ENCODE results near the gene SELE.
"Not testable (repeated sequence)": the region's sequence is repeated elsewhere in the genome, so short reads cannot be mapped to it uniquely, and the experiment has no call there.

The SELE gene

DNA sequence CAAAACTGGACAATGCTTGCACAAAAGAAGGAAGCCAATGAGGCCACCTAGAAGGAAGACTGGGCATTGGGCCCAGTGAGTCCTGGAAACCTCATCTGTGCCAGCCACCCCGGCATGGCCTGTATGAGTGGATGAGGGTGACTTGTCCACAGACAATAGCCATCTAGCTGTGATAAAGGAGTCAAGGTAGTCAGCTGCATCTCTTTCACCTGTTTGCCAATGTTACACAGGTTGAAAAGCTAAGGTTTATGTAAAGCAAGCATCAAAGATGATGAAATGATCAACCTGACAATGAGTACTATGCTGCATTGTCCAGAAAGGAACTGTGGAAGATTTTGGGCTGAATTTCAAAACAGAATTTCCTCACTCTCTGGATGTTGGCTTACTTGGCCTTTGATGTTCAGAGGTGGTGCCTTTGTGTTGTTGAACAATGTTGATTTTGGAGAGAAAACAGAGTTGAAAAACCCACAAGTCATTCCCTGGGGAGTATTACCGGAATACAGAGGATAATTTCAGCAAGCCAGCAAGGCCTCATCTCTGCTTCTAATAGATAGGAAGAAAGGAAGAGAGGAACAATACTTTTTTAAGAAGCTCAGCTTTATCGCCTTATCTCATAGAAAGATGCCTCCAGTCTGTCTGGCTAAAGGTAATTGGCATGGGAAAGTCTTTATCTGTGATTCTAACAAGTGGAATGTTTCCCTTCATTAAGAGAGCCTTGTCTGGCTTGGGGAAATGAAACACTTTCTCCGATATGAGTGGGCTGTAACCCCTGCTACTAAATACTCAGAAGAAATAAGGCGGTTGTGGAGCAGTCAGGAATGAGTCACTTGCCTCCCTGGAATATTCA lies 11.4 kb upstream of the SELE start:
- Histone ChIP-seq H3K27me3 (ENCODE audit: insufficient read depth, low read length) (peaks cover 3% of the 10 kb centered on the region), H3K36me3 (ENCODE audit: insufficient read depth, low read length) (no peaks in the 10 kb centered on the region), H2AFZ (ENCODE audit: low read depth, low read length) (no peak overlapping the region), H3K9me3 (ENCODE audit: low read length) (no peaks in the 10 kb centered on the region), H3K4me3 (ENCODE audit: low read length) (no peak overlapping the region), H3K4me1 (ENCODE audit: insufficient read depth, low read length) (no peaks in the 10 kb centered on the region)

DNA sequence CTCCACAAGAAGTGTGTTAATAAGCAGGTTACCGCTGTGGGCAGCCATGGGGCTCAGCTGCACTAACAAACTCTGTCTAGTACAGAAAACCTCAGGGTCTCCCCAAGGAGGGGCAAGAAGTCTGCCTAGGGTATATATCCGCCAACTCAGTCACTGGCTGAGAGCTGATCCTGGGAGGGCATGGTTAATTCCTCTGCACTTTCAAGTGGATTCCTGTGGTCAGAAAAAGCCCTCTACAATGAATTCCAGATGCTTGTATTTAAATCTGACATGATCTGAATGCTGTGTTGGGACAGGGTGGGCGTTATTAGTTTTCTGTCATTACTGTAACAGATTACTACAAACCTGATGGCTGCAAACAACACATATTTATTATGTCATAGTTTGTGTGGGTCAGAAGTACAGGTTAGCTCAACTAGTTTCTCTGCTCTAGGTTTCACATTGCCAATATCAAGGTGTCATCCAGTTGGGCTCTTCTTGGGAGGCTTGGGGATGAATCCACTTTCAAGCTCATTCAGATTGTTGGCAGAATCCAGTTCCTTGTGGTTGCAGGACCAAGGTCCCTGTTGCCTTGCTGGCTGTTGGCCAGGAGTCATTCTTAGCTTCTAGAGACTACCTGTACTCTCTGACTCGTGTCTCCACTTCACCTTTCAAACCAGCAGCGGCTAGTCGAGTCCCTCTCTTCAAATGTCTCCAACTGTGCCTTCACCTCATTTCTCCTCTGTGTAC lies 8.0 kb upstream of the SELE start:
- H3K4me3 ChIP-seq (ENCODE audit: low read length), result no peak overlapping the region
- H3K9me3 ChIP-seq (ENCODE audit: low read length), result no peaks in the 10 kb centered on the region
- no peaks in the 10 kb centered on the region for H3K36me3 ChIP-seq (ENCODE audit: insufficient read depth, low read length)
- H2AFZ ChIP-seq (ENCODE audit: low read depth, low read length), result no peak overlapping the region
- H3K4me1 ChIP-seq (ENCODE audit: insufficient read depth, low read length), result no peaks in the 10 kb centered on the region
- H3K27me3 ChIP-seq (ENCODE audit: insufficient read depth, low read length), result peaks cover 7% of the 10 kb centered on the region

GRCh38 chr1:169739980-169740379 lies 6.1 kb upstream of the SELE start:
- no peaks in the 10 kb centered on the region for H3K9me3 ChIP-seq (ENCODE audit: low read length)
- no peaks in the 10 kb centered on the region for H3K36me3 ChIP-seq (ENCODE audit: insufficient read depth, low read length)
- H3K4me3 ChIP-seq (ENCODE audit: low read length), result no peak overlapping the region
- H2AFZ ChIP-seq (ENCODE audit: low read depth, low read length), result no peak overlapping the region
- no peaks in the 10 kb centered on the region for H3K4me1 ChIP-seq (ENCODE audit: insufficient read depth, low read length)
- H3K27me3 ChIP-seq (ENCODE audit: insufficient read depth, low read length), result peaks cover 4% of the 10 kb centered on the region

- no peaks in the 10 kb centered on the region for H3K4me1 ChIP-seq (ENCODE audit: insufficient read depth, low read length)
- no peaks in the 10 kb centered on the region for H3K36me3 ChIP-seq (ENCODE audit: insufficient read depth, low read length)
- H3K9me3 ChIP-seq (ENCODE audit: low read length), result no peaks in the 10 kb centered on the region
- H2AFZ ChIP-seq (ENCODE audit: low read depth, low read length), result no peak overlapping the region
- peaks cover 5% of the 10 kb centered on the region for H3K27me3 ChIP-seq (ENCODE audit: insufficient read depth, low read length)
- H3K4me3 ChIP-seq (ENCODE audit: low read length), result no peak overlapping the region
Measured at GRCh38 chr1:169731446-169731845, 2.4 kb downstream of the SELE start.

- H2AFZ ChIP-seq (ENCODE audit: low read depth, low read length), result no peak overlapping the region
- H3K9me3 ChIP-seq (ENCODE audit: low read length), result no peaks in the 10 kb centered on the region
- no peak overlapping the region for H3K4me3 ChIP-seq (ENCODE audit: low read length)
- no peaks in the 10 kb centered on the region for H3K36me3 ChIP-seq (ENCODE audit: insufficient read depth, low read length)
- no peaks in the 10 kb centered on the region for H3K4me1 ChIP-seq (ENCODE audit: insufficient read depth, low read length)
- H3K27me3 ChIP-seq (ENCODE audit: insufficient read depth, low read length), result peaks cover 5% of the 10 kb centered on the region
Measured at GRCh38 chr1:169729991-169730390, 3.9 kb downstream of the SELE start.

DNA sequence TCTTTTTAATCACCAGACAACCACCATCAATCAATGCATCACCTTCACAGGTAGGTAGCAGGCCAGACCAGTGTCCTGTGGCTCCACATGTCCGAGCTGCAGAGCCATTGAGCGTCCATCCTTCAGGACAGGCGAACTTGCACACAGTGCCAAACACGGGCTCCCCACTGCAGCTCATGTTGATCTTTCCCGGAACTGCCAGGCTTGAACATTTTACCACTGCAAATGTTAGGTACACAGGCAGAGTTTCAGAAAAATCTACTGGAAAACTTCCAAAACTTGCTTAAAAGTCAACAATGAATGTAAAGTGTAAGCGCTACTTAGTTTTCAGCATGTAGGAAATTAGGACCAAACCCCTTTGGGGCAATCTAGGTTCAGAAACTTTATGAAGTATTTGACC lies 6.6 kb downstream of the SELE start:
- Histone ChIP-seq H3K36me3 (ENCODE audit: insufficient read depth, low read length) (no peaks in the 10 kb centered on the region), H3K9me3 (ENCODE audit: low read length) (no peaks in the 10 kb centered on the region), H2AFZ (ENCODE audit: low read depth, low read length) (no peak overlapping the region), H3K27me3 (ENCODE audit: insufficient read depth, low read length) (peaks cover 7% of the 10 kb centered on the region), H3K4me1 (ENCODE audit: insufficient read depth, low read length) (no peaks in the 10 kb centered on the region), H3K4me3 (ENCODE audit: low read length) (no peak overlapping the region)

DNA sequence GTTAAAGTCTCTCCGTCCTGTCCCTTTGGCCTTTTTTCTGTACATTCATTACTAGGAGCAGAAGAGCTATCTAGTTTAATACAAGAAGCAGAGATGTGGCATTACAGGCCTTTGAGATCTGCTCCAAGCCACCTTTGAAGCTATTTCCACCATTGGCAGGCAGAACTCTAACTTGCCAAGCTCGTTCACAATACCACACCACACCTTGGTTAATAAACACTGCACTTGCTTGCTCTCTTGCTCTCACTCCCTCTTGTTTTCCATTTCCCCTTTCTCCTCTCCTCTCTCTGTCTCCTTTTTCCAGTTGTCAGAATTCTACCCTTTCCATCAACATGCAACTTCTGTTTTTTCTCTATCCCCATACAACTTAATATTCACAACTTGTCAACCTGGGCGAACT lies 7.0 kb downstream of the SELE start:
- H3K4me1 ChIP-seq (ENCODE audit: insufficient read depth, low read length), result no peaks in the 10 kb centered on the region
- H3K27me3 ChIP-seq (ENCODE audit: insufficient read depth, low read length), result peaks cover 7% of the 10 kb centered on the region
- no peaks in the 10 kb centered on the region for H3K9me3 ChIP-seq (ENCODE audit: low read length)
- H3K36me3 ChIP-seq (ENCODE audit: insufficient read depth, low read length), result no peaks in the 10 kb centered on the region
- H2AFZ ChIP-seq (ENCODE audit: low read depth, low read length), result no peak overlapping the region
- H3K4me3 ChIP-seq (ENCODE audit: low read length), result no peak overlapping the region

DNA sequence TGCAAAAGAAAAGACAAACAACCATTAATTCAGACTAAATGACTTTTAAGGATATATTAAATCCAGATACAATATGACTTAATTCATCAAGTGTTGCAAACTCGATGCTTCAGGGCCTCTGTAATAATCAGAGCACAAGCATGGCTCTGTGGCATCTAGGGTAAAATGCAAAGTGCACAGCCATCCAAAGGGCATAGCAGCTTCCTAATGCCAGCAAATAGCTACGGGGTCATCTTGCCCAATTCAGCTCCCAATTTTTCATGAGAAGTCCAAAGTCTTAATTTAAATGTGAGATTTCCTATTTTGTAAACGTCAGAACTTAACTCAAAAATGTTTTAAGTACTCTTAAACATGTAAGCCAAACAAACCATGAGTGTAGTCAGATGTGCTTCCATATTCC lies 7.9 kb downstream of the SELE start:
- no peaks in the 10 kb centered on the region for H3K36me3 ChIP-seq (ENCODE audit: insufficient read depth, low read length)
- no peak overlapping the region for H3K4me3 ChIP-seq (ENCODE audit: low read length)
- no peak overlapping the region for H2AFZ ChIP-seq (ENCODE audit: low read depth, low read length)
- H3K27me3 ChIP-seq (ENCODE audit: insufficient read depth, low read length), result peaks cover 7% of the 10 kb centered on the region
- H3K4me1 ChIP-seq (ENCODE audit: insufficient read depth, low read length), result no peaks in the 10 kb centered on the region
- H3K9me3 ChIP-seq (ENCODE audit: low read length), result no peaks in the 10 kb centered on the region

DNA sequence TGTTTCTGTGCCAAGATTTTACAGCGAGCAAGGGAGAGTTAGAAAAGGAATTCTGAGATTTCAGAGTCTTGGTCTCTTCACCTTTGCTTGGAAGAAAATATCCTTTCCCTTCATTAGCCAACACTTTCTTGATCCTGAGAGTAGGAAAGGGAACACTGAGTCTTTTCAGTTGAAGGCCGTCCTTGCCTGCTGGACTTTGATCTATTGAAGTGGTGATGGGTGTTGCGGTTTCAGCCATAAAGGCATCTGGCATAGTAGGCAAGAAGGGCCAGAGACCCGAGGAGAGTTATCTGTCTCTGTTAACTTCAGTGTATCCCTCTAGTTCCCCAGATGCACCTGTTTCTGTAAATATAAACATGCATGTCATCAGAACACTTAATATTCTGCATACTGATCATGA lies 9.7 kb downstream of the SELE start:
- Histone ChIP-seq H2AFZ (ENCODE audit: low read depth, low read length) (no peak overlapping the region), H3K4me1 (ENCODE audit: insufficient read depth, low read length) (no peaks in the 10 kb centered on the region), H3K9me3 (ENCODE audit: low read length) (no peaks in the 10 kb centered on the region), H3K36me3 (ENCODE audit: insufficient read depth, low read length) (no peaks in the 10 kb centered on the region), H3K27me3 (ENCODE audit: insufficient read depth, low read length) (peaks cover 4% of the 10 kb centered on the region), H3K4me3 (ENCODE audit: low read length) (no peak overlapping the region)

DNA sequence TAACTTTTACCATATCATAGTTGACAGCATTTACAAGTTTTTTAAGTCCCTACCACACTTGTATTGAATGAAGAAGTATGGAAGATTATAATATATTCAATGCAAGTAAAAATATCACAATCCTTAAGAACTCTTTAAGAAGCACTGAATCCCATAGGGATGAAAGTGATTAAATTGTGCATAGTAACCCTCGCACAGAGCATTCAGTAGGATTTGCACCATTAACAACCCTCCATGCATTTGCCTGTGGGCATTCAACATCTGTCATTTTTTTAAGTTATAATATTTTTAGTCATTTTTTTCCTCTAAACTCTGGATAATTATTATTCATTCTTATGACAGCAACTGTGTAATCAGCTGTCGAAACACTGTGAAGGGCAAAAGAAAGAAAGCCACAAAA lies 10.1 kb downstream of the SELE start:
- Histone ChIP-seq H3K4me1 (ENCODE audit: insufficient read depth, low read length) (no peaks in the 10 kb centered on the region), H3K36me3 (ENCODE audit: insufficient read depth, low read length) (no peaks in the 10 kb centered on the region), H3K4me3 (ENCODE audit: low read length) (no peak overlapping the region), H3K27me3 (ENCODE audit: insufficient read depth, low read length) (peaks cover 2% of the 10 kb centered on the region), H2AFZ (ENCODE audit: low read depth, low read length) (no peak overlapping the region), H3K9me3 (ENCODE audit: low read length) (no peaks in the 10 kb centered on the region)

- no peak overlapping the region for H3K4me3 ChIP-seq (ENCODE audit: low read length)
- no peak overlapping the region for H2AFZ ChIP-seq (ENCODE audit: low read depth, low read length)
- no peaks in the 10 kb centered on the region for H3K36me3 ChIP-seq (ENCODE audit: insufficient read depth, low read length)
- peaks cover 2% of the 10 kb centered on the region for H3K27me3 ChIP-seq (ENCODE audit: insufficient read depth, low read length)
- H3K9me3 ChIP-seq (ENCODE audit: low read length), result no peaks in the 10 kb centered on the region
- H3K4me1 ChIP-seq (ENCODE audit: insufficient read depth, low read length), result no peaks in the 10 kb centered on the region
Measured at GRCh38 chr1:169722779-169723178, 11.1 kb downstream of the SELE start.

GRCh38 chr1:169715100-169715499 lies 18.8 kb downstream of the SELE start:
- not testable (repeated sequence) for H3K27me3 ChIP-seq (ENCODE audit: insufficient read depth, low read length); H3K4me3 ChIP-seq (ENCODE audit: low read length); H3K9me3 ChIP-seq (ENCODE audit: low read length); H2AFZ ChIP-seq (ENCODE audit: low read depth, low read length); H3K4me1 ChIP-seq (ENCODE audit: insufficient read depth, low read length); H3K36me3 ChIP-seq (ENCODE audit: insufficient read depth, low read length)

GRCh38 chr1:169713090-169713489 lies 20.8 kb downstream of the SELE start:
- not testable (repeated sequence) for H3K9me3 ChIP-seq (ENCODE audit: low read length); H3K27me3 ChIP-seq (ENCODE audit: insufficient read depth, low read length); H3K4me3 ChIP-seq (ENCODE audit: low read length); H3K4me1 ChIP-seq (ENCODE audit: insufficient read depth, low read length); H3K36me3 ChIP-seq (ENCODE audit: insufficient read depth, low read length); H2AFZ ChIP-seq (ENCODE audit: low read depth, low read length)

DNA sequence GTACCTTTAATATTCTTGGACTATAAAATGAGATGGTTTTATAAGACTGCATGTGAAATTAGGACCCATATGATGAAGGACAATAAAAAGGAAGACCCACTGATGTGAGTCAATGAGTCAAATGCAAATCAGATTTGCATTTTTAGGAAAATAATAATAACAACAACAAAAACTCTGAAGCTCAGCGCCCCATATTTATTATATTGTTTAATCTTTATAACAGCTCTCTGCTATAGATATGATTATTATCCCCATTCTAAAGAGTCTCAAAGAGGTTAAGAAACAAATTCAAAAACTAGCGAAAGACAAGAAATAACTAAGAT lies 21.6 kb downstream of the SELE start:
- H3K4me1 ChIP-seq (ENCODE audit: insufficient read depth, low read length), result no peaks in the 10 kb centered on the region
- no peak overlapping the region for H3K4me3 ChIP-seq (ENCODE audit: low read length)
- H3K36me3 ChIP-seq (ENCODE audit: insufficient read depth, low read length), result no peaks in the 10 kb centered on the region
- no peaks in the 10 kb centered on the region for H3K9me3 ChIP-seq (ENCODE audit: low read length)
- H3K27me3 ChIP-seq (ENCODE audit: insufficient read depth, low read length), result no peaks in the 10 kb centered on the region
- no peak overlapping the region for H2AFZ ChIP-seq (ENCODE audit: low read depth, low read length)
